HepG2 (cell line): ENCODE results near the gene ENG. TPM values are rescaled to one million over a fixed set of nuclear protein-coding genes. Genes with fewer than 3 reads are reported as not detected.

Experiments used
- AHR ChIP-seq: IDR thresholded peaks from 2 replicates; pipeline ENCODE4 v1.6.1; 2018; ENCODE audit warnings: missing genetic modification reagents, missing compliant biosample characterization
- ELF1 ChIP-seq: sonication (generic); formaldehyde crosslinking; IDR thresholded peaks from 2 replicates; pipeline ENCODE4 v1.4.0; 2020; ENCODE audit warnings: missing genetic modification reagents
- ESRRA ChIP-seq: sonication (generic); formaldehyde crosslinking; IDR thresholded peaks from 2 replicates; pipeline ENCODE4 v1.5.1; 2020; ENCODE audit warnings: mild to moderate bottlenecking, low read depth, missing genetic modification reagents
- MED13 ChIP-seq: sonication (generic); formaldehyde crosslinking; IDR thresholded peaks from 2 replicates; pipeline ENCODE4 v1.5.0; 2020; ENCODE audit warnings: missing genetic modification reagents
- MIER3 ChIP-seq: IDR thresholded peaks from 2 replicates; pipeline ENCODE4 v1.6.1; 2016; ENCODE audit warnings: missing compliant biosample characterization, borderline replicate concordance
- SALL1 ChIP-seq: sonication (generic); formaldehyde crosslinking; IDR thresholded peaks from 2 replicates; pipeline ENCODE4 v1.8.0; 2022; ENCODE audit warnings: mild to moderate bottlenecking, missing genetic modification reagents
- SALL2 ChIP-seq: sonication (generic); formaldehyde crosslinking; IDR thresholded peaks from 2 replicates; pipeline ENCODE4 v1.8.1; 2023; ENCODE audit warnings: mild to moderate bottlenecking, missing genetic modification reagents, inconsistent platforms
- SMYD3 ChIP-seq: sonication (generic); formaldehyde crosslinking; IDR thresholded peaks from 2 replicates; pipeline ENCODE4 v1.8.1; 2023; ENCODE audit warnings: mild to moderate bottlenecking, missing genetic modification reagents
- ZBTB3 ChIP-seq: sonication (generic); formaldehyde crosslinking; IDR thresholded peaks from 2 replicates; pipeline ENCODE4 v1.4.0; 2020; ENCODE audit warnings: low read depth, mild to moderate bottlenecking, moderate library complexity, missing genetic modification reagents, borderline replicate concordance
- ZBTB8A ChIP-seq: sonication (generic); formaldehyde crosslinking; IDR thresholded peaks from 2 replicates; pipeline ENCODE4 v1.4.0; 2020; ENCODE audit warnings: mild to moderate bottlenecking, low read depth, missing genetic modification reagents, borderline replicate concordance
- ZFP1 ChIP-seq: IDR thresholded peaks from 2 replicates; pipeline ENCODE4 v1.6.1; 2016
- ZFP36 ChIP-seq: fragments of 150-350 bp; IDR thresholded peaks from 2 replicates; pipeline ENCODE4 v1.6.1; 2018; ENCODE audit warnings: borderline replicate concordance, low read length, low read depth; ENCODE audit not compliant: partially characterized antibody
- ZNF225 ChIP-seq: sonication (generic); formaldehyde crosslinking; IDR thresholded peaks from 2 replicates; pipeline ENCODE4 v1.4.0; 2020; ENCODE audit warnings: mild to moderate bottlenecking, missing genetic modification reagents
- ZNF256 ChIP-seq: sonication (generic); formaldehyde crosslinking; conservative IDR thresholded peaks from 2 replicates; pipeline ENCODE4 v1.4.0; 2020; ENCODE audit warnings: missing genetic modification reagents
- ZNF382 ChIP-seq: sonication (generic); formaldehyde crosslinking; IDR thresholded peaks from 2 replicates; pipeline ENCODE4 v1.5.0; 2020; ENCODE audit warnings: missing genetic modification reagents, mild to moderate bottlenecking, borderline replicate concordance
- ZNF430 ChIP-seq: sonication (generic); formaldehyde crosslinking; IDR thresholded peaks from 2 replicates; pipeline ENCODE4 v1.9.0; 2021; ENCODE audit warnings: mild to moderate bottlenecking, missing genetic modification reagents
- ZNF557 ChIP-seq: sonication (generic); formaldehyde crosslinking; IDR thresholded peaks from 2 replicates; pipeline ENCODE4 v1.4.0; 2020; ENCODE audit warnings: missing genetic modification reagents
- ZNF773 ChIP-seq: sonication (generic); formaldehyde crosslinking; IDR thresholded peaks from 2 replicates; pipeline ENCODE4 v1.4.0; 2020; ENCODE audit warnings: missing genetic modification reagents, borderline replicate concordance
- ZXDC ChIP-seq: sonication (generic); formaldehyde crosslinking; IDR thresholded peaks from 2 replicates; pipeline ENCODE4 v1.5.0; 2020; ENCODE audit warnings: mild to moderate bottlenecking, missing genetic modification reagents
- polyA plus RNA-seq, 8 experiments: library from polyadenylated mRNA; depleted of rRNA in 3 of 8; stranded (reverse) in 7 of 8; unstranded in 1 of 8; fragments of >200 nt; fragmentation: Illumina TruSeq in 4 of 8; extraction: Trizol in 4 of 8; gene quantifications; 2 replicates each; pipeline versions ENCODE4 v1.2.1 to v1.2.3, GENCODE V29; 2011 to 2016; ENCODE audit warnings: low read depth in 4 of 8, missing spikeins in 1 of 8, mixed read lengths in 1 of 8; ENCODE audit not compliant: insufficient read depth in 1 of 8
- total RNA-seq, 5 experiments: library from RNA; depleted of rRNA; stranded (reverse); fragments of >200 nt; fragmentation: Illumina TruSeq; extraction: Trizol; gene quantifications; 2 replicates each; pipeline ENCODE4 v1.2.3, GENCODE V29; 2016; ENCODE audit warnings: low read depth in 1 of 5
- TF ChIP-seq, protein P1 (sequence below): sonication (generic); formaldehyde crosslinking; IDR thresholded peaks from 2 replicates; pipeline ENCODE4 v1.5.1; 2020; ENCODE audit warnings: mild to moderate bottlenecking, moderate library complexity, missing genetic modification reagents
- TF ChIP-seq, protein P2 (sequence below): sonication (generic); formaldehyde crosslinking; IDR thresholded peaks from 2 replicates; pipeline ENCODE4 v1.4.0; 2020; ENCODE audit warnings: missing genetic modification reagents; ENCODE audit errors: not compliant biosample characterization
- TF ChIP-seq, protein P3 (sequence below): sonication (generic); formaldehyde crosslinking; conservative IDR thresholded peaks from 2 replicates; pipeline ENCODE4 v1.4.0; 2020; ENCODE audit warnings: missing genetic modification reagents
- TF ChIP-seq, protein P4 (sequence below): sonication (generic); formaldehyde crosslinking; IDR thresholded peaks from 2 replicates; pipeline ENCODE4 v1.9.0; 2022; ENCODE audit warnings: low read depth, missing genetic modification reagents

The ENG gene
- total and polyA plus RNA-seq, 2 of the 13 experiments (the other 11 are each of a cell fraction or from before 2014, with no cell fraction given) = 0.02 to 1.1 TPM

- TF ChIP-seq, protein P1, sequence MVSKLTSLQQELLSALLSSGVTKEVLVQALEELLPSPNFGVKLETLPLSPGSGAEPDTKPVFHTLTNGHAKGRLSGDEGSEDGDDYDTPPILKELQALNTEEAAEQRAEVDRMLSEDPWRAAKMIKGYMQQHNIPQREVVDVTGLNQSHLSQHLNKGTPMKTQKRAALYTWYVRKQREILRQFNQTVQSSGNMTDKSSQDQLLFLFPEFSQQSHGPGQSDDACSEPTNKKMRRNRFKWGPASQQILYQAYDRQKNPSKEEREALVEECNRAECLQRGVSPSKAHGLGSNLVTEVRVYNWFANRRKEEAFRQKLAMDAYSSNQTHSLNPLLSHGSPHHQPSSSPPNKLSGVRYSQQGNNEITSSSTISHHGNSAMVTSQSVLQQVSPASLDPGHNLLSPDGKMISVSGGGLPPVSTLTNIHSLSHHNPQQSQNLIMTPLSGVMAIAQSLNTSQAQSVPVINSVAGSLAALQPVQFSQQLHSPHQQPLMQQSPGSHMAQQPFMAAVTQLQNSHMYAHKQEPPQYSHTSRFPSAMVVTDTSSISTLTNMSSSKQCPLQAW (CRISPR knock-in tag) = peak; percentile 33; the same call in 1 of the 2 replicates
- TF ChIP-seq ESRRA = no peak
- TF ChIP-seq ZNF256 = no peak
- no peak for TF ChIP-seq AHR
- TF ChIP-seq, protein P2, sequence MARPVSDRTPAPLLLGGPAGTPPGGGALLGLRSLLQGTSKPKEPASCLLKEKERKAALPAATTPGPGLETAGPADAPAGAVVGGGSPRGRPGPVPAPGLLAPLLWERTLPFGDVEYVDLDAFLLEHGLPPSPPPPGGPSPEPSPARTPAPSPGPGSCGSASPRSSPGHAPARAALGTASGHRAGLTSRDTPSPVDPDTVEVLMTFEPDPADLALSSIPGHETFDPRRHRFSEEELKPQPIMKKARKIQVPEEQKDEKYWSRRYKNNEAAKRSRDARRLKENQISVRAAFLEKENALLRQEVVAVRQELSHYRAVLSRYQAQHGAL (CRISPR knock-in tag) = no peak
- no peak for TF ChIP-seq SMYD3
- peak; percentile 37; the same call in 1 of the 2 replicates for TF ChIP-seq ZNF430 (CRISPR knock-in tag)
- no peak for TF ChIP-seq SALL2
- peak; percentile 49; the same call in 1 of the 2 replicates for TF ChIP-seq SALL1 (CRISPR knock-in tag)
- TF ChIP-seq ZFP1 (CRISPR knock-in tag) = no peak
- TF ChIP-seq, protein P3, sequence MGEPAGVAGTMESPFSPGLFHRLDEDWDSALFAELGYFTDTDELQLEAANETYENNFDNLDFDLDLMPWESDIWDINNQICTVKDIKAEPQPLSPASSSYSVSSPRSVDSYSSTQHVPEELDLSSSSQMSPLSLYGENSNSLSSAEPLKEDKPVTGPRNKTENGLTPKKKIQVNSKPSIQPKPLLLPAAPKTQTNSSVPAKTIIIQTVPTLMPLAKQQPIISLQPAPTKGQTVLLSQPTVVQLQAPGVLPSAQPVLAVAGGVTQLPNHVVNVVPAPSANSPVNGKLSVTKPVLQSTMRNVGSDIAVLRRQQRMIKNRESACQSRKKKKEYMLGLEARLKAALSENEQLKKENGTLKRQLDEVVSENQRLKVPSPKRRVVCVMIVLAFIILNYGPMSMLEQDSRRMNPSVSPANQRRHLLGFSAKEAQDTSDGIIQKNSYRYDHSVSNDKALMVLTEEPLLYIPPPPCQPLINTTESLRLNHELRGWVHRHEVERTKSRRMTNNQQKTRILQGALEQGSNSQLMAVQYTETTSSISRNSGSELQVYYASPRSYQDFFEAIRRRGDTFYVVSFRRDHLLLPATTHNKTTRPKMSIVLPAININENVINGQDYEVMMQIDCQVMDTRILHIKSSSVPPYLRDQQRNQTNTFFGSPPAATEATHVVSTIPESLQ (CRISPR knock-in tag) = no peak
- no peak for TF ChIP-seq ZNF225 (CRISPR knock-in tag)
- no peak for TF ChIP-seq ZNF773 (CRISPR knock-in tag)
- TF ChIP-seq MIER3 = no peak
- no peak for TF ChIP-seq ZBTB3 (CRISPR knock-in tag)
- peak; percentile 69 for TF ChIP-seq ELF1
- no peak for TF ChIP-seq MED13
- no peak for TF ChIP-seq ZNF382 (CRISPR knock-in tag)
- TF ChIP-seq, protein P4, sequence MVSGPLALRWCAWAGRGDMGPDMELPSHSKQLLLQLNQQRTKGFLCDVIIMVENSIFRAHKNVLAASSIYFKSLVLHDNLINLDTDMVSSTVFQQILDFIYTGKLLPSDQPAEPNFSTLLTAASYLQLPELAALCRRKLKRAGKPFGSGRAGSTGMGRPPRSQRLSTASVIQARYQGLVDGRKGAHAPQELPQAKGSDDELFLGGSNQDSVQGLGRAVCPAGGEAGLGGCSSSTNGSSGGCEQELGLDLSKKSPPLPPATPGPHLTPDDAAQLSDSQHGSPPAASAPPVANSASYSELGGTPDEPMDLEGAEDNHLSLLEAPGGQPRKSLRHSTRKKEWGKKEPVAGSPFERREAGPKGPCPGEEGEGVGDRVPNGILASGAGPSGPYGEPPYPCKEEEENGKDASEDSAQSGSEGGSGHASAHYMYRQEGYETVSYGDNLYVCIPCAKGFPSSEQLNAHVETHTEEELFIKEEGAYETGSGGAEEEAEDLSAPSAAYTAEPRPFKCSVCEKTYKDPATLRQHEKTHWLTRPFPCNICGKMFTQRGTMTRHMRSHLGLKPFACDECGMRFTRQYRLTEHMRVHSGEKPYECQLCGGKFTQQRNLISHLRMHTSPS (CRISPR knock-in tag) = no peak
- no peak for TF ChIP-seq ZNF557 (CRISPR knock-in tag)
- no peak for TF ChIP-seq ZBTB8A (CRISPR knock-in tag)
- no peak for TF ChIP-seq ZFP36
- TF ChIP-seq ZXDC (CRISPR knock-in tag) = no peak
Observed at GRCh38 chr9:127897193-127897692, 42.8 kb upstream of the ENG start (continued).
